ENCODE measurements around the gene LRRD1. TPM values are rescaled to one million over a fixed set of nuclear protein-coding genes. Genes with fewer than 3 reads are reported as not detected.

LRRD1 gene
- total and polyA plus RNA-seq, 9 of the 15 experiments (the other 6 are each of a cell fraction or from before 2014, with no cell fraction given), result 0.07 to 0.15 TPM; not detected in 7

GRCh38 chr7:92134271-92135051 lies 44.5 kb downstream of the LRRD1 start, which contains the start of gene CYP51A1 (continued):
- no peak for TF ChIP-seq PBX2 (CRISPR knock-in tag; IDR thresholded peaks at IDR 0.05; ENCODE audit: low read depth)
- TF ChIP-seq PBX2 (tag; conservative IDR thresholded peaks at IDR 0.05; ENCODE audit: low read depth), result no peak
- TF ChIP-seq SIN3A (IDR thresholded peaks at IDR 0.05; ENCODE audit: borderline replicate concordance in 2 of 2, control insufficient read depth in 1 of 2, low read depth in 2 of 2, low read length in 2 of 2), result peak; percentile 54 to 75; a peak in 1 of 4 replicates
- TF ChIP-seq ZNF764 (CRISPR knock-in tag; IDR thresholded peaks at IDR 0.05; ENCODE audit: low read depth), result no peak
- 0 out of 2 replicates have a peak, but pooled peaks have one; percentile 75 for TF ChIP-seq LCOR (CRISPR knock-in tag; IDR thresholded peaks at IDR 0.05)
- no peak; the same call in 1 of the 2 replicates for TF ChIP-seq COPS2 (conservative IDR thresholded peaks at IDR 0.05)
- TF ChIP-seq JUN (IDR thresholded peaks at IDR 0.05; ENCODE audit: borderline replicate concordance, low read depth, low read length), result peak; percentile 14; the same call in 1 of the 2 replicates
- no peak for TF ChIP-seq JUN (CRISPR knock-in tag; IDR thresholded peaks at IDR 0.05; ENCODE audit: borderline replicate concordance)
- no peak for TF ChIP-seq MXD1 (CRISPR knock-in tag; IDR thresholded peaks at IDR 0.05; ENCODE audit: borderline replicate concordance, poor library complexity, severe bottlenecking)
- TF ChIP-seq ZFPM2 (CRISPR knock-in tag; IDR thresholded peaks at IDR 0.05), result no peak
- TF ChIP-seq ZBED1 (IDR thresholded peaks at IDR 0.05), result no peak; the same call in 1 of the 2 replicates
- TF ChIP-seq BRD9 (IDR thresholded peaks at IDR 0.05; ENCODE audit: low read depth, partially characterized antibody), result peak; percentile 87
- peak; percentile 45 for TF ChIP-seq NR3C1 (CRISPR knock-in tag; IDR thresholded peaks at IDR 0.05)
- TF ChIP-seq ZNF133 (CRISPR knock-in tag; IDR thresholded peaks at IDR 0.05), result no peak
- peak; percentile 85 for TF ChIP-seq SIN3B (IDR thresholded peaks at IDR 0.05; ENCODE audit: low read depth)
- peak; percentile 86 for TF ChIP-seq C11orf30 (IDR thresholded peaks at IDR 0.05; ENCODE audit: low read depth)
- TF ChIP-seq ZC3H4 (CRISPR knock-in tag; IDR thresholded peaks at IDR 0.05; ENCODE audit: borderline replicate concordance), result no peak
- no peak for TF ChIP-seq CHD4 (IDR thresholded peaks at IDR 0.05; ENCODE audit: insufficient read depth, insufficient replicate concordance, low read depth, low read length, poor library complexity, severe bottlenecking)
- TF ChIP-seq NFE2L1 (tag; IDR thresholded peaks at IDR 0.05; ENCODE audit: borderline replicate concordance, low read depth), result no peak
- peak in 1 of 2 experiments; percentile 25; a peak in 1 of 4 replicates for TF ChIP-seq RCOR1 (IDR thresholded peaks at IDR 0.05; ENCODE audit: borderline replicate concordance in 1 of 2, low read depth in 2 of 2, low read length in 2 of 2)
- TF ChIP-seq ARID1B (IDR thresholded peaks at IDR 0.05), result peak; percentile 78
- TF ChIP-seq MCM2 (IDR thresholded peaks at IDR 0.05; ENCODE audit: low read depth), result 0 out of 2 replicates have a peak, but pooled peaks have one; percentile 30
- TF ChIP-seq MTF1 (CRISPR knock-in tag; IDR thresholded peaks at IDR 0.05; ENCODE audit: borderline replicate concordance), result no peak
- TF ChIP-seq JUND (IDR thresholded peaks at IDR 0.05; ENCODE audit: borderline replicate concordance, low read depth, low read length), result peak; percentile 35
- peak; percentile 40; the same call in 2 of the 3 replicates for TF ChIP-seq JUND (tag; IDR thresholded peaks at IDR 0.05; ENCODE audit: borderline replicate concordance, low read depth, low read length)

Measured in K562 (cell line).